Astrocyte (in vitro differentiated cells and primary cell): Measurements from ENCODE around the gene FMO5. TPM values are rescaled to one million over a fixed set of nuclear protein-coding genes. Genes with fewer than 3 reads are reported as not detected.

Experiments used
- DNase-seq: peaks from one replicate; pipeline ENCODE4 v3.0.0-alpha.2; 2010; ENCODE audit warnings: low read depth
- FAIRE-seq: peaks from 2 replicates; lab custom pipeline; 2011; peaks lifted over from hg19 to GRCh38; lab: Jason Lieb, UNC
- H2AFZ ChIP-seq: 2 replicates; pipeline ENCODE4 v1.6.0; 2012; ENCODE audit warnings: low read depth, low read length, inconsistent platforms
- H3K27ac ChIP-seq: 2 replicates; pipeline ENCODE4 v1.5.1; 2011; ENCODE audit warnings: low read depth, low read length, inconsistent platforms
- H3K27me3 ChIP-seq: 2 replicates; pipeline ENCODE4 v1.6.0; 2011; ENCODE audit warnings: low read length, inconsistent platforms; ENCODE audit not compliant: insufficient read depth
- H3K36me3 ChIP-seq: 2 replicates; pipeline ENCODE4 v1.5.1; 2011; ENCODE audit warnings: low read length, inconsistent platforms; ENCODE audit not compliant: insufficient read depth
- H3K4me1 ChIP-seq: 2 replicates; pipeline ENCODE4 v1.5.1; 2011; ENCODE audit warnings: low read length, inconsistent platforms; ENCODE audit not compliant: insufficient read depth
- H3K4me2 ChIP-seq: 2 replicates; pipeline ENCODE4 v1.6.0; 2012; ENCODE audit warnings: low read length, inconsistent platforms
- H3K4me3 ChIP-seq: 2 replicates; pipeline ENCODE4 v1.5.1; 2011; ENCODE audit warnings: low read depth, mild to moderate bottlenecking, low read length, inconsistent platforms; ENCODE audit not compliant: insufficient read depth
- H3K79me2 ChIP-seq: 2 replicates; pipeline ENCODE4 v1.6.0; 2012; ENCODE audit warnings: mild to moderate bottlenecking, low read length, inconsistent platforms; ENCODE audit not compliant: insufficient read depth
- H3K9ac ChIP-seq: 2 replicates; pipeline ENCODE4 v1.6.0; 2012; ENCODE audit warnings: mild to moderate bottlenecking, low read length, inconsistent platforms
- H3K9me3 ChIP-seq: 2 replicates; pipeline ENCODE4 v1.5.1; 2012; ENCODE audit warnings: low read depth, mild to moderate bottlenecking, low read length, inconsistent platforms; ENCODE audit not compliant: insufficient read depth
- H4K20me1 ChIP-seq: 2 replicates; pipeline ENCODE4 v1.6.0; 2012; ENCODE audit warnings: low read length, inconsistent platforms; ENCODE audit not compliant: insufficient read depth
- H3K27ac Mint-ChIP-seq: one replicate; pipeline ENCODE4 v1.8.0; 2021; ENCODE audit warnings: mild to moderate bottlenecking, mixed read lengths; ENCODE audit not compliant: unreplicated experiment
- H3K27me3 Mint-ChIP-seq: one replicate; pipeline ENCODE4 v1.8.0; 2021; ENCODE audit warnings: low read depth, mixed read lengths; ENCODE audit not compliant: unreplicated experiment
- H3K36me3 Mint-ChIP-seq: one replicate; pipeline ENCODE4 v1.8.0; 2021; ENCODE audit warnings: low read depth, mixed read lengths; ENCODE audit not compliant: unreplicated experiment
- H3K4me1 Mint-ChIP-seq: one replicate; pipeline ENCODE4 v1.8.0; 2021; ENCODE audit warnings: low read depth, mixed read lengths; ENCODE audit not compliant: unreplicated experiment
- H3K4me3 Mint-ChIP-seq: one replicate; pipeline ENCODE4 v1.8.0; 2021; ENCODE audit warnings: mild to moderate bottlenecking, moderate library complexity, mixed read lengths; ENCODE audit not compliant: unreplicated experiment
- H3K9me3 Mint-ChIP-seq: one replicate; pipeline ENCODE4 v1.8.0; 2021; ENCODE audit warnings: mild to moderate bottlenecking, mixed read lengths; ENCODE audit not compliant: unreplicated experiment
- EZH2 ChIP-seq: IDR thresholded peaks from 2 replicates; pipeline ENCODE4 v1.6.1; 2012; ENCODE audit warnings: mild to moderate bottlenecking, low read length, inconsistent platforms; ENCODE audit not compliant: insufficient read depth
- total RNA-seq: library from RNA; stranded (reverse); gene quantifications from 2 replicates; pipeline ENCODE4 v1.2.1, GENCODE V29; 2021
- TF ChIP-seq, protein P1 (sequence below): IDR thresholded peaks from 2 replicates; pipeline ENCODE4 v1.5.1; 2011; ENCODE audit warnings: low read depth, mild to moderate bottlenecking, inconsistent platforms, low read length, moderate library complexity; ENCODE audit not compliant: insufficient read depth

The FMO5 gene
- total RNA-seq, 1 donor from 2014 or later, result 1.0 TPM

DNA sequence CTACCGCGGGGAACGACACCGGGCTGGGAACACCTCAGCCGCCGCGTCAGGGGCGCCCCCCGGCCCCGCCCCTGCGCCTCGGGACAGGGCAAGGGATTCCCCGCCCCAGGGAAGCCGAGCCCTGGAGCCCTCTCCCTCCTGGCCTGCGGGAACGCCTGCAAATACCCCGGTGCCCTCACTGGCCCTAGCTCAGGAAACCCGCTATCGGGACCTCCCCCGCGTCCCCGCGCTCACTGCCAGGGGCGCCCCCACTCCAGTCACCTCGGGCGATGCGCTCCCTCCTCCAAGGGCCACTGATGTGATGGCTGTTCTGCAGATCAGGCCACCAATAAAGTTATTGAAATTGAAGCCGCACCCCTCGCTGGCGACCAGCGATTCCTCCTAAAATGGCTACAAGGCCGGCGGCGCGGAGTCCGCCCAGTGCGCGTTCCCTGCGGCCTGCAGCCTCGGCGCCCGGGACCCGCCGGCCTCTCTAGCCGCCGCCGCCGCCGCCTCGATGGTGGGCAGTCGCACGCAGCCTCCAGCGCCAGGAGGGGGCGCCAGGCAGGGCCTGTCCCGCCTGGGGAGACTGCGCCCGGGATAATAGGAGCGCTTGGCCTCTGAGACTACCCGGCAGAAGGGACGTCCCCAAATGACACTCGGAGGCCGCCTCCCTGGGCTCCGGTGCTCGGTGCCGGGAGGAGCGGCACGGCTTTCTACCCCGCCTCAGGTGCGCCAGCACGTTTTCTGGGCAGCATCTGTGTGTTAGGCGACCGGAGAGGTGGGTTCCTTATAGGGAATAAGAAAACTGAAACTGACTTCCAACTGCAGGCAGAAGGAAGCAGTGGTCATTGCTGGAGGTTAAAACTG, 52.7 kb downstream of the FMO5 start, which contains the start of gene PRKAB2:
Gene PRKAB2, minus strand, starts transcription at position 303 of the 849 bp plus-strand sequence. CDS start 326 bp downstream, outside the sequence.
- no peaks in the 10 kb centered on the region for H3K36me3 Mint-ChIP-seq
- H3K9ac ChIP-seq, result peak within 1 kb of the TSS; percentile 94
- no peaks in the 10 kb centered on the region for H3K27me3 ChIP-seq
- H3K4me3 ChIP-seq, result peak within 1 kb of the TSS; percentile 88
- peak within 1 kb of the TSS; percentile 89 for H3K27ac ChIP-seq
- H3K4me1 ChIP-seq, result peaks cover 25% of the 10 kb centered on the region
- H3K4me3 Mint-ChIP-seq, result peak within 1 kb of the TSS; percentile 98
- H3K27ac Mint-ChIP-seq, result peak within 1 kb of the TSS; percentile 100
- H3K4me1 Mint-ChIP-seq, result peaks cover 25% of the 10 kb centered on the region
- H3K27me3 Mint-ChIP-seq, result no peaks in the 10 kb centered on the region
- DNase-seq (peak; percentile 95), FAIRE-seq (no peak)
- H3K36me3 ChIP-seq, result no peaks in the 10 kb centered on the region
- no peaks in the 10 kb centered on the region for H4K20me1 ChIP-seq
- no peak for TF ChIP-seq EZH2
- TF ChIP-seq, protein P1, sequence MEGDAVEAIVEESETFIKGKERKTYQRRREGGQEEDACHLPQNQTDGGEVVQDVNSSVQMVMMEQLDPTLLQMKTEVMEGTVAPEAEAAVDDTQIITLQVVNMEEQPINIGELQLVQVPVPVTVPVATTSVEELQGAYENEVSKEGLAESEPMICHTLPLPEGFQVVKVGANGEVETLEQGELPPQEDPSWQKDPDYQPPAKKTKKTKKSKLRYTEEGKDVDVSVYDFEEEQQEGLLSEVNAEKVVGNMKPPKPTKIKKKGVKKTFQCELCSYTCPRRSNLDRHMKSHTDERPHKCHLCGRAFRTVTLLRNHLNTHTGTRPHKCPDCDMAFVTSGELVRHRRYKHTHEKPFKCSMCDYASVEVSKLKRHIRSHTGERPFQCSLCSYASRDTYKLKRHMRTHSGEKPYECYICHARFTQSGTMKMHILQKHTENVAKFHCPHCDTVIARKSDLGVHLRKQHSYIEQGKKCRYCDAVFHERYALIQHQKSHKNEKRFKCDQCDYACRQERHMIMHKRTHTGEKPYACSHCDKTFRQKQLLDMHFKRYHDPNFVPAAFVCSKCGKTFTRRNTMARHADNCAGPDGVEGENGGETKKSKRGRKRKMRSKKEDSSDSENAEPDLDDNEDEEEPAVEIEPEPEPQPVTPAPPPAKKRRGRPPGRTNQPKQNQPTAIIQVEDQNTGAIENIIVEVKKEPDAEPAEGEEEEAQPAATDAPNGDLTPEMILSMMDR, result peak; percentile 39
- H3K9me3 Mint-ChIP-seq, result peaks cover 3% of the 10 kb centered on the region
- H3K4me2 ChIP-seq, result peak within 1 kb of the TSS; percentile 85
- H2AFZ ChIP-seq, result peak within 1 kb of the TSS; percentile 81
- H3K79me2 ChIP-seq, result peaks cover 52% of the 10 kb centered on the region
- no peaks in the 10 kb centered on the region for H3K9me3 ChIP-seq

DNA sequence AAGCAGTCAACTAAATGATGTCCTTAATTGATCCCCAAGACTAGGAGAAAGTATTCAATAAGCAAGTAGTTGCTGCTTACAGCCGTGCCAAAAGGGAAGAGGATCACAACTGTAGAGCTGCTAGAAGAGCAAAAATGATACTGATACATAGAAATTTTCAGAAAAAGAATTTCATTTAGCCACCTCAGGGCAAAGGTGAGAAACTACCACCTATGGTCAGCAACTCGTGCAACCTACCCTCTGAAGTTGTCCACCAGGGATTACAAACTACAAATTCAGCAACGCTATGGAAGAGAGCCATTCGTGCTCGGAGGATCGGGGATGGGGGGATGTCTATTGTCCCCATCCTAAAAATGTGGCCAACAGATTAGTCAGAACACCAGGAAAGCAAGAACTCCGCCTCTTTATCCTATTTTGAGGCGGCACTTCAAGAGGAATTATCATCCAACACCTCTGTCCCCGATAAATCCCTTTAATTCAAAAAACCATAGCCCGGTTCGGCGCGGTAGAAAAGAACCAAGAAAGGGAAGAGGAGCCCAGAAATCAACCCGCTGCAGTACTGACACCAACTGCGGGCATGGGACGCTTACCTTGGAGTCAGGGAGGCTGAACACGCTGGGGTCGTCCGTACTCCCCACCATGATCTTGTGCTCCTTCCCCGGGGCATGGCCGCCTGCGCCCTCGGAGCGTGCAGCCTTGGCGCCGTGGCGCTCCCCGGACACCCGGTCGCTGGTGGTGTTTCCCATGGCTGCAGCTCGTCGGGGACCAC, 53.6 kb downstream of the FMO5 start:
- no peak for TF ChIP-seq EZH2
- TF ChIP-seq, protein P1, result no peak
- peak overlapping the region; percentile 89 for H3K27ac ChIP-seq
- FAIRE-seq, result no peak

More for the DNA sequence above, 53.6 kb downstream of the FMO5 start:
- H3K9ac ChIP-seq, result peak overlapping the region; percentile 94
- peaks cover 33% of the 10 kb centered on the region for H3K4me1 Mint-ChIP-seq
- H3K4me1 ChIP-seq, result peaks cover 33% of the 10 kb centered on the region
- no peaks in the 10 kb centered on the region for H3K27me3 Mint-ChIP-seq
- peak overlapping the region; percentile 98 for H3K4me3 Mint-ChIP-seq
- H3K27ac Mint-ChIP-seq, result peak overlapping the region; percentile 100
- H3K9me3 Mint-ChIP-seq, result peaks cover 3% of the 10 kb centered on the region
- peaks cover 55% of the 10 kb centered on the region for H3K79me2 ChIP-seq
- H3K9me3 ChIP-seq, result no peaks in the 10 kb centered on the region
- H4K20me1 ChIP-seq, result no peaks in the 10 kb centered on the region
- no peaks in the 10 kb centered on the region for H3K27me3 ChIP-seq
- no peaks in the 10 kb centered on the region for H3K36me3 ChIP-seq
- no peak for DNase-seq
- peak overlapping the region; percentile 67 for H2AFZ ChIP-seq
- H3K36me3 Mint-ChIP-seq, result no peaks in the 10 kb centered on the region
- H3K4me2 ChIP-seq, result peak overlapping the region; percentile 85
- peak overlapping the region; percentile 88 for H3K4me3 ChIP-seq
